Activated naive CD4-positive, alpha-beta T cell treated with anti-CD3 and anti-CD28 coated beads for 36 hours (primary cell): ENCODE measurements around the gene THSD4. TPM values are rescaled to one million over a fixed set of nuclear protein-coding genes. Genes with fewer than 3 reads are reported as not detected.

ENCODE experiments used
- CTCF ChIA-PET: fragments of 350-600 bp; sonication (Branson Sonifier 250); formaldehyde crosslinking; loops from one replicate; lab custom pipeline; 2021; ENCODE audit warnings: antibody characterized with exemption; lab: Charles Lee
- DNase-seq: peaks from one replicate; pipeline ENCODE4 v3.0.0-alpha.2; 2020
- H3K27ac Mint-ChIP-seq: one replicate; pipeline ENCODE4 v1.8.0; 2021; ENCODE audit warnings: mild to moderate bottlenecking, mixed read lengths
- H3K27me3 Mint-ChIP-seq: one replicate; pipeline ENCODE4 v1.8.0; 2021; ENCODE audit warnings: low read depth, mixed read lengths
- H3K36me3 Mint-ChIP-seq: one replicate; pipeline ENCODE4 v1.8.0; 2021; ENCODE audit warnings: low read depth, mixed read lengths
- H3K4me1 Mint-ChIP-seq: one replicate; pipeline ENCODE4 v1.8.0; 2021; ENCODE audit warnings: low read depth, mixed read lengths
- H3K4me3 Mint-ChIP-seq: one replicate; pipeline ENCODE4 v1.8.0; 2021; ENCODE audit warnings: mild to moderate bottlenecking, moderate library complexity, mixed read lengths
- H3K9me3 Mint-ChIP-seq: one replicate; pipeline ENCODE4 v1.8.0; 2021; ENCODE audit warnings: mixed read lengths
- intact Hi-C: fragments of 100-400 bp; cut with micrococcal nuclease; formaldehyde crosslinking; loops from one replicate; pipeline ENCODE4 v1.15.1; 2023
- total RNA-seq, 2 experiments: library from RNA; stranded (reverse); gene quantifications; one replicate each; pipeline ENCODE4 v1.2.3, GENCODE V29; 2021

Gene THSD4
- total RNA-seq, 2 experiments from 2014 or later: not detected

DNA sequence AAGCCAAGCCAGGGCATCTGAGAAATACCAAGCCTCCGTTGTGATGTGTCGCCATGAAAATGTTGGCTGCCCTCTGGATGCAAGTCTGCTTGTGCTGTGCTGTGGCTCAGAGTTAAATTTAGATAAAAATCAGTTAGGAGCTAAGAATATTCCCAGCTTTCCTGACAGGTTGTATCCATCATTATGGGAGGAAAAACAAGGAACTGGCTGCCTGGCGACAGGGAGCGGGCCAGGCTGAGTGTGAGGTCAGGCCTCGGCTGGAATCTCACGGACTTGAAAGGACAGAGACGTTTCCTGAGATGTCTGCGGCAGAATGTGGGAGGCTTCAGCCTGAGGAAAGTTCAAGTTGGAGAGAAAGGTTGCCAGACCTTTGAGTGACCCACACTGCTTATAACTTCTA, 213.8 kb downstream of the THSD4 start:
- Mint-ChIP-seq H3K27ac (no peak overlapping the region), H3K4me1 (no peaks in the 10 kb centered on the region), H3K9me3 (no peaks in the 10 kb centered on the region), H3K36me3 (no peaks in the 10 kb centered on the region), H3K4me3 (no peak overlapping the region), H3K27me3 (no peaks in the 10 kb centered on the region)
- intact Hi-C loops: no loop called here
- CTCF ChIA-PET: no interaction called here
- DNase-seq: no peak

DNA sequence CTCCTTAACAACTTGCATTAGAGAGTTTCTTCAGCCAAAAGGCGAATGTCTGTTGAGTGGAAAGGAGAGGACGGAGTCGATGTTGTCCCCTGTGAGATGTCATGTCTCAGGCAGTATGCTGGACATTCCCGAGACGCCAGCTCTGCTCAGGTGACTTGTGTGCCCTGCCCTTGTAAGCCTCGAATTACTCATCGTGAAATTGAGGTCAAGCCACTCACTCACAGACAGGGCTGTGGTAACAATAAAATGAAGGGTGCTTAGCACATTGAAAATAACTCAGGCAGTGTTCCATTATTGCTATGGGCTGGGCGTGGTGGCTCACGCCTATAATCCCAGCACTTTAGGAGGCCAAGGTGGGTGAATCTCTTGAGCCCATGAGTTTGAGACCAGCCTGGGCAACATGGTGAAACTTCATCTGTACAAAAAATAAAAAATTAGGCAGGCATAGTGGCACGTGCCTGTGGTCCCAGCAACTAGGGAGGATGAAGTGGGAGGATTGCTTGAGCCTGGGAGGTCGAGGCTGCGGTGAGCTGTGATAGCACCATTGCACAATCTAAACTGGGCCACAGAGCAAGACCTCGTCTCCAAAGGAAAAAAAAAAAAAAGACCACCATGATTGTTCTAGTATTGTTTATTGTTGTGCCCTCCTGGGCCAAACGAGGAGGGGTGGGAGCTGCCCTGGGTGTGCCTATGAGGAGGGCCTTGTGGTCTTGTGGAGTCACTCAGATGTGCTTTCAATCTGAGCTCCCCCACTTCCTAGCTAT, 214.4 kb downstream of the THSD4 start:
- DNase-seq: no peak
- Mint-ChIP-seq H3K9me3 (no peaks in the 10 kb centered on the region), H3K36me3 (no peaks in the 10 kb centered on the region), H3K27me3 (no peaks in the 10 kb centered on the region), H3K27ac (no peak overlapping the region), H3K4me3 (no peak overlapping the region), H3K4me1 (no peaks in the 10 kb centered on the region)
- CTCF ChIA-PET: no interaction called here
- intact Hi-C loops: no loop called here

- Mint-ChIP-seq H3K27ac (no peak overlapping the region), H3K4me1 (no peaks in the 10 kb centered on the region), H3K36me3 (no peaks in the 10 kb centered on the region), H3K4me3 (no peak overlapping the region), H3K9me3 (no peaks in the 10 kb centered on the region), H3K27me3 (no peaks in the 10 kb centered on the region)
- no peak for DNase-seq
- intact Hi-C loops: no loop called here
- CTCF ChIA-PET: no interaction called here
Measured at GRCh38 chr15:71330638-71331162, 215.4 kb downstream of the THSD4 start.

DNA sequence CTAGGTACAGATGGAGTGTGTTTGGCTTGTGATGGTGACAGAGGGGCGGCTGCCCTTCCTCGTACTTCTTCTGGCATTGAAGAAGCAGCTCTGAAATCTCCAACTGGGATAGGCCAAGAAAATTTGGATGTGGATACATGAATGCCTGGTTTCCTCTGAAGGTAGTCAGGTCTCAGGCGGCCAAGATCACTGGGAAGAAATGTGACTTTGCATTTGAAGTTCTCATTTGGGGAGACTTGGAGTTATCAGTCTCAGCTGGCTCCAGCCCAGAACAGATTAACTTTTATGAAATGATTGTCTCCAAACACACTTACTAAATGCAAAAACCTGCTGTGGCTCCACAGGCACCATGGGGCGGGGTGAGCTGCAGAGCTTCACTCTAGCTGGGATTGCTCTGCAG, 215.9 kb downstream of the THSD4 start:
- Mint-ChIP-seq H3K27ac (no peak overlapping the region), H3K4me3 (no peak overlapping the region), H3K4me1 (no peaks in the 10 kb centered on the region), H3K9me3 (no peaks in the 10 kb centered on the region), H3K36me3 (no peaks in the 10 kb centered on the region), H3K27me3 (no peaks in the 10 kb centered on the region)
- DNase-seq: no peak
- CTCF ChIA-PET: no interaction called here
- intact Hi-C loops: no loop called here

DNA sequence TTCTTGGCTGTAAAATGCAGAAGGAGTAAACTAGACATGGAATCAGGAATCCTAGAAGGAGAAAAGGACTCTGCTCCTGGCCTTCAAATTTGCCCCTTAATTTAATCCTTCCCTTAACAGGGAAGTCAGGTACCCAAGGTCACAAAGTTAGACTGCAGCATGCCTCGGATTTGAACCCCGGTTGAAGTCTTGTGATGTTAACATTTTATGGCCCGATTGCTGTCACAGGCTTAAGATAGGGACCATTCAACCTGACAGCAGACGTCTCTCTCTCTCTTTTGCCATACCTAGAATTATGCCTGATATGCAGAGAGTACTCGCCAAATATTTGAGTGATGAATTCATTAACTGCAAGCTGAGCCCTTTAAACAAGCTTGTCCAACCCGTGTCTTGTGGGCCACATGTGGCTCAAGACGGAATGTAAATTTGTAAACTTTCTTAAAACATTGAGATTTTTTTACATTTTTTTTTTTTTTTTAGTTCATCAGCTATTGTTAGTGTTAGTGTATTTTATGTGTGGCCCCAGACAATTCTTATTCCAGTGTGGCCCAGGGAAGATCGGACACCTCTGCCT, 217.2 kb downstream of the THSD4 start:
- intact Hi-C loops: no loop called here
- CTCF ChIA-PET: no interaction called here
- Mint-ChIP-seq H3K27me3 (no peaks in the 10 kb centered on the region), H3K4me1 (no peaks in the 10 kb centered on the region), H3K9me3 (no peaks in the 10 kb centered on the region), H3K27ac (no peak overlapping the region), H3K36me3 (no peaks in the 10 kb centered on the region), H3K4me3 (no peak overlapping the region)
- no peak for DNase-seq

DNA sequence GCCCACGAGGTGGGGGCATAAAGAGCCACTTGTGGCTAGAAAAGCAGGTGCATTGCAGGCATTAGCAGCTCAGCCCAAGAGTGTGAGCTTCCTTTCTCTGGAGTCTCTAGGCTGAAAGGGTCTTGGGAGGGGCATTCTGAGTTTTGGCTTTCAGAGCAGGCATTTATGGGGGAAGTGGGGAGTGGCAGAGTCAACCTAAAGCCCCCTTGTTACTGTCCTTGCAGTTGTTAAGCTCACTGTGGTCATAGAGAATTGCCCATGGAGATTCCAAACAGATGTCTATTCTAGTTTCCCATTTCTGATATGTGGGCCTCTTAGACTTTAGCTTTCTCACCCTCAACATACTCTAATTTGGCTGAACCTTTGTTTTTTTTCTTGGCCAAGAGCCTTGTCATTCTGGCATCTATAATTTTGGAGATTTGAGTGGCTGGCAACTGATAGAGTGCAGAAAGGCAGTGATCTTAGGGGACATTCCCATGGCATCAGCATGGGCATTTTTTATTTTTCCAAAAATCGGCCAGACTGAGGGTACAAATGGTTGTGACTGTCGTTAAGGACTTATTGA, 217.9 kb downstream of the THSD4 start:
- H3K9me3 Mint-ChIP-seq: no peaks in the 10 kb centered on the region
- intact Hi-C loops: no loop called here
- CTCF ChIA-PET: no interaction called here

GRCh38 chr15:71333839-71334238, 218.6 kb downstream of the THSD4 start:
- H3K27ac Mint-ChIP-seq: no peak overlapping the region

More for the DNA sequence above, 217.9 kb downstream of the THSD4 start:
- Mint-ChIP-seq H3K27me3 (no peaks in the 10 kb centered on the region), H3K4me3 (no peak overlapping the region), H3K36me3 (no peaks in the 10 kb centered on the region), H3K27ac (no peak overlapping the region), H3K4me1 (no peaks in the 10 kb centered on the region)
- no peak for DNase-seq

GRCh38 chr15:71334434-71334833, 219.2 kb downstream of the THSD4 start:
- intact Hi-C loops: no loop called here
- no peak overlapping the region for H3K27ac Mint-ChIP-seq
- H3K9me3 Mint-ChIP-seq: no peaks in the 10 kb centered on the region
- no peaks in the 10 kb centered on the region for H3K4me1 Mint-ChIP-seq
- H3K4me3 Mint-ChIP-seq: no peak overlapping the region
- no peaks in the 10 kb centered on the region for H3K36me3 Mint-ChIP-seq
- DNase-seq: no peak
- CTCF ChIA-PET: no interaction called here
- H3K27me3 Mint-ChIP-seq: no peaks in the 10 kb centered on the region

More at GRCh38 chr15:71333839-71334238, 218.6 kb downstream of the THSD4 start:
- Mint-ChIP-seq H3K4me3 (no peak overlapping the region), H3K4me1 (no peaks in the 10 kb centered on the region), H3K9me3 (no peaks in the 10 kb centered on the region), H3K36me3 (no peaks in the 10 kb centered on the region), H3K27me3 (no peaks in the 10 kb centered on the region)
- intact Hi-C loops: no loop called here
- CTCF ChIA-PET: no interaction called here
- no peak for DNase-seq

DNA sequence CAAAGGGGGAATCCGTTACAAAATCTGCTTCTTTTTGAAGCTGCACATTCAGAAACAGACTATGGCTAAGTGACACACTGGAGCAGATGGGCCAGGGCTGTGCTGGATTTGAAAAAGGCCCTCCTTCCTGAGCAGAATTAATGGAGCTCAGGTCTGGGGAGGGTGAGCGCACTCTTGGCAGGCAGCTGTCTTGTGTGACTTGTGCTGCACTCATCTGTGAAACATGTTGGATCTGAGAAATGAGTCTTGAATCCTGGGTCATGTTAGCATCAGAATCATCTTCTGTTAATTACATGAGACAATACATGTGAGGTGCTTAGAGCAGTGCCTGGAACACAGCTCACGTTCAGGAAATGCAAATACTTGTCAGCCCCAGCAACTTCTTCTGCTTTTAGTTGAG, 219.6 kb downstream of the THSD4 start:
- CTCF ChIA-PET: no interaction called here
- no peaks in the 10 kb centered on the region for H3K36me3 Mint-ChIP-seq
- no peaks in the 10 kb centered on the region for H3K9me3 Mint-ChIP-seq
- DNase-seq: no peak
- no peak overlapping the region for H3K4me3 Mint-ChIP-seq
- intact Hi-C loops: no loop called here
- no peaks in the 10 kb centered on the region for H3K4me1 Mint-ChIP-seq
- no peaks in the 10 kb centered on the region for H3K27me3 Mint-ChIP-seq
- H3K27ac Mint-ChIP-seq: no peak overlapping the region

- Mint-ChIP-seq H3K4me1 (no peaks in the 10 kb centered on the region), H3K9me3 (no peaks in the 10 kb centered on the region), H3K27me3 (no peaks in the 10 kb centered on the region), H3K27ac (no peak overlapping the region), H3K4me3 (no peak overlapping the region), H3K36me3 (no peaks in the 10 kb centered on the region)
- CTCF ChIA-PET: no interaction called here
- DNase-seq: no peak
- intact Hi-C loops: no loop called here
Measured at GRCh38 chr15:71335591-71335990, 220.3 kb downstream of the THSD4 start.

GRCh38 chr15:71336671-71337070, 221.4 kb downstream of the THSD4 start:
- intact Hi-C loops: no loop called here
- no peak for DNase-seq
- CTCF ChIA-PET: no interaction called here
- no peak overlapping the region for H3K27ac Mint-ChIP-seq
- H3K9me3 Mint-ChIP-seq: no peaks in the 10 kb centered on the region
- H3K4me1 Mint-ChIP-seq: no peaks in the 10 kb centered on the region
- H3K36me3 Mint-ChIP-seq: no peaks in the 10 kb centered on the region
- H3K4me3 Mint-ChIP-seq: no peak overlapping the region
- H3K27me3 Mint-ChIP-seq: peaks cover under 1% of the 10 kb centered on the region

- Mint-ChIP-seq H3K36me3 (no peaks in the 10 kb centered on the region), H3K9me3 (no peaks in the 10 kb centered on the region), H3K4me1 (no peaks in the 10 kb centered on the region), H3K4me3 (no peak overlapping the region), H3K27me3 (peaks cover 2% of the 10 kb centered on the region), H3K27ac (no peak overlapping the region)
- DNase-seq: no peak
- CTCF ChIA-PET: no interaction called here
- intact Hi-C loops: no loop called here
Measured at GRCh38 chr15:71337197-71337845, 222.1 kb downstream of the THSD4 start.
